ENCODE data around the gene BLMH.
A peak's percentile ranks its signal among the peaks of the same experiment; 100 is the strongest.
"Not testable (repeated sequence)": the region's sequence is repeated elsewhere in the genome, so short reads cannot be mapped to it uniquely, and the experiment has no call there.

BLMH gene

GRCh38 chr17:30208214-30208613 lies 83.5 kb downstream of the BLMH start:
- no peaks in the 10 kb centered on the region for H3K36me3 ChIP-seq (ENCODE audit: insufficient read depth, low read length)
- TF ChIP-seq, protein P1, sequence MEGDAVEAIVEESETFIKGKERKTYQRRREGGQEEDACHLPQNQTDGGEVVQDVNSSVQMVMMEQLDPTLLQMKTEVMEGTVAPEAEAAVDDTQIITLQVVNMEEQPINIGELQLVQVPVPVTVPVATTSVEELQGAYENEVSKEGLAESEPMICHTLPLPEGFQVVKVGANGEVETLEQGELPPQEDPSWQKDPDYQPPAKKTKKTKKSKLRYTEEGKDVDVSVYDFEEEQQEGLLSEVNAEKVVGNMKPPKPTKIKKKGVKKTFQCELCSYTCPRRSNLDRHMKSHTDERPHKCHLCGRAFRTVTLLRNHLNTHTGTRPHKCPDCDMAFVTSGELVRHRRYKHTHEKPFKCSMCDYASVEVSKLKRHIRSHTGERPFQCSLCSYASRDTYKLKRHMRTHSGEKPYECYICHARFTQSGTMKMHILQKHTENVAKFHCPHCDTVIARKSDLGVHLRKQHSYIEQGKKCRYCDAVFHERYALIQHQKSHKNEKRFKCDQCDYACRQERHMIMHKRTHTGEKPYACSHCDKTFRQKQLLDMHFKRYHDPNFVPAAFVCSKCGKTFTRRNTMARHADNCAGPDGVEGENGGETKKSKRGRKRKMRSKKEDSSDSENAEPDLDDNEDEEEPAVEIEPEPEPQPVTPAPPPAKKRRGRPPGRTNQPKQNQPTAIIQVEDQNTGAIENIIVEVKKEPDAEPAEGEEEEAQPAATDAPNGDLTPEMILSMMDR (conservative IDR thresholded peaks at IDR 0.05; ENCODE audit: low read length): no peak
- TF ChIP-seq EZH2phosphoT487 (IDR thresholded peaks at IDR 0.05; ENCODE audit: borderline replicate concordance): no peak
- no peak overlapping the region for H2AFZ ChIP-seq (ENCODE audit: low read length)
- no peaks in the 10 kb centered on the region for H3K9me2 ChIP-seq (replicated peaks; ENCODE audit: low read depth, low read length)
- H3K27me3 ChIP-seq (ENCODE audit: insufficient read depth, low read length, poor library complexity, severe bottlenecking): no peaks in the 10 kb centered on the region
- no peaks in the 10 kb centered on the region for H3K4me1 ChIP-seq (ENCODE audit: insufficient read depth, low read length, poor library complexity, severe bottlenecking)
- no peaks in the 10 kb centered on the region for H3K9me3 ChIP-seq (ENCODE audit: insufficient read depth, low read depth, low read length)
- H3K4me2 ChIP-seq (ENCODE audit: low read depth, low read length, poor library complexity, severe bottlenecking): no peak overlapping the region
- no peaks in the 10 kb centered on the region for H4K20me1 ChIP-seq (ENCODE audit: insufficient read depth, low read length, poor library complexity, severe bottlenecking)
- no peaks in the 10 kb centered on the region for H3K79me2 ChIP-seq (ENCODE audit: insufficient read depth, low read length)
- H3K4me3 ChIP-seq (ENCODE audit: low read length, poor library complexity, severe bottlenecking): no peak overlapping the region
- H3F3A ChIP-seq (ENCODE audit: low read depth): no peaks in the 10 kb centered on the region
- no peak overlapping the region for H3K9ac ChIP-seq (ENCODE audit: low read depth, low read length, poor library complexity, severe bottlenecking)

GRCh38 chr17:30207655-30208054 lies 84.1 kb downstream of the BLMH start:
- H3K4me1 ChIP-seq (ENCODE audit: insufficient read depth, low read length, poor library complexity, severe bottlenecking): no peaks in the 10 kb centered on the region
- H3F3A ChIP-seq (ENCODE audit: low read depth): no peaks in the 10 kb centered on the region
- no peak overlapping the region for H3K9ac ChIP-seq (ENCODE audit: low read depth, low read length, poor library complexity, severe bottlenecking)
- no peak for TF ChIP-seq EZH2phosphoT487 (IDR thresholded peaks at IDR 0.05; ENCODE audit: borderline replicate concordance)
- TF ChIP-seq, protein P1 (conservative IDR thresholded peaks at IDR 0.05; ENCODE audit: low read length): no peak
- H3K36me3 ChIP-seq (ENCODE audit: insufficient read depth, low read length): no peaks in the 10 kb centered on the region
- H2AFZ ChIP-seq (ENCODE audit: low read length): no peak overlapping the region
- H3K79me2 ChIP-seq (ENCODE audit: insufficient read depth, low read length): no peaks in the 10 kb centered on the region
- no peaks in the 10 kb centered on the region for H3K27me3 ChIP-seq (ENCODE audit: insufficient read depth, low read length, poor library complexity, severe bottlenecking)
- no peaks in the 10 kb centered on the region for H3K9me2 ChIP-seq (replicated peaks; ENCODE audit: low read depth, low read length)
- no peaks in the 10 kb centered on the region for H3K9me3 ChIP-seq (ENCODE audit: insufficient read depth, low read depth, low read length)
- H3K4me3 ChIP-seq (ENCODE audit: low read length, poor library complexity, severe bottlenecking): no peak overlapping the region
- no peaks in the 10 kb centered on the region for H4K20me1 ChIP-seq (ENCODE audit: insufficient read depth, low read length, poor library complexity, severe bottlenecking)
- H3K4me2 ChIP-seq (ENCODE audit: low read depth, low read length, poor library complexity, severe bottlenecking): no peak overlapping the region

DNA sequence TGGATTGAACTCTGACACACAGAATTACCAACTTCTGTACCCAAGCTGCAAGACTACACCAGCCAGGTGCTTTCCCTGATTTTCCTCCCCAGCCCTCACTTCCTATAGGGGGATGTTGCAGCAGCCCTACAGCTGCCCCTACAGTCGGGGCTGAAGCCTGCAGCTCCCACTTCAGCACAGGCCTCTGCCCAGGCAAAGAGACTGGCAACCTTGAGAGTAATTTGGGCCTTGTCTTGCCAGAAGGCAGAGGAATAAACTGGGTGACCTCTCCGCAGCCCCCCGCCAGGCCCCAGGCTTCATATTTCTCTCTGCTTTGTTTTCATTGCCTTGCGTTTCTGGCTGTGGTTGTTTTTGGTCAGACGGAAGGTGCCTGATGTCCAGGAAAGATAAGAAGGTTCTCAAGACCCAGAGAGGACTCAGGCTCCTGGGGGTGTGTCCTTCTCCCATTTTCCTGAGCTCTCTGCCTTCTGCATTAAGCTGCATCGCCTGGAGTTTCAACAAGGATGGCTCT lies 88.2 kb downstream of the BLMH start:
- Histone ChIP-seq H3F3A (ENCODE audit: low read depth) (no peaks in the 10 kb centered on the region), H3K4me3 (ENCODE audit: low read length, poor library complexity, severe bottlenecking) (no peak overlapping the region), H3K79me2 (ENCODE audit: insufficient read depth, low read length) (no peaks in the 10 kb centered on the region), H3K9me2 (replicated peaks; ENCODE audit: low read depth, low read length) (no peaks in the 10 kb centered on the region), H4K20me1 (ENCODE audit: insufficient read depth, low read length, poor library complexity, severe bottlenecking) (no peaks in the 10 kb centered on the region), H3K27me3 (ENCODE audit: insufficient read depth, low read length, poor library complexity, severe bottlenecking) (no peaks in the 10 kb centered on the region), H3K9ac (ENCODE audit: low read depth, low read length, poor library complexity, severe bottlenecking) (no peak overlapping the region), H3K9me3 (ENCODE audit: insufficient read depth, low read depth, low read length) (no peaks in the 10 kb centered on the region), H3K4me2 (ENCODE audit: low read depth, low read length, poor library complexity, severe bottlenecking) (no peak overlapping the region), H3K4me1 (ENCODE audit: insufficient read depth, low read length, poor library complexity, severe bottlenecking) (no peaks in the 10 kb centered on the region), H3K36me3 (ENCODE audit: insufficient read depth, low read length) (no peaks in the 10 kb centered on the region), H2AFZ (ENCODE audit: low read length) (no peak overlapping the region)
- TF ChIP-seq EZH2phosphoT487 (IDR thresholded peaks at IDR 0.05; ENCODE audit: borderline replicate concordance): no peak
- TF ChIP-seq, protein P1 (conservative IDR thresholded peaks at IDR 0.05; ENCODE audit: low read length): peak; percentile 33

DNA sequence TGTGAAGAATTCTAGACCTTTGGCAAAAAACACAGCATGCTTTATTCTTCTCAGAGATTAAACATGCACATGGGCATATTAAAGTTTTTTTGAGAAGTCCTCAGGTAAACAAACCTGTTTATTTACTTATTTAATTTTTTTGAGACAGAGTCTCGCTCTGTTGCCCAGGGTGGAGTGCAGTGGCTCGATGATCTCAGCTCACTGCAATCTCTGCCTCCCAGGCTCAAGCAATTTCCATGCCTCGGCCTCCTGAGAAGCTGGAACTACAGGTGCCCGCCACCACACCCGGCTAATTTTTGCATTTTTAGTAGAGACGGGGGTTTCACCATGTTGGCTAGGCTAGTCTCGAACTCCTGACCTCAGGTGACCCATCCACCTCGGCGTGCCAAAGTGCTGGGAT lies 91.1 kb downstream of the BLMH start:
- not testable (repeated sequence) for H3K9me2 ChIP-seq (replicated peaks; ENCODE audit: low read depth, low read length); H3K4me1 ChIP-seq (ENCODE audit: insufficient read depth, low read length, poor library complexity, severe bottlenecking); H3F3A ChIP-seq (ENCODE audit: low read depth); H3K27me3 ChIP-seq (ENCODE audit: insufficient read depth, low read length, poor library complexity, severe bottlenecking); H3K4me2 ChIP-seq (ENCODE audit: low read depth, low read length, poor library complexity, severe bottlenecking); H3K79me2 ChIP-seq (ENCODE audit: insufficient read depth, low read length); H3K9me3 ChIP-seq (ENCODE audit: insufficient read depth, low read depth, low read length); H3K9ac ChIP-seq (ENCODE audit: low read depth, low read length, poor library complexity, severe bottlenecking); H4K20me1 ChIP-seq (ENCODE audit: insufficient read depth, low read length, poor library complexity, severe bottlenecking); H3K36me3 ChIP-seq (ENCODE audit: insufficient read depth, low read length); H3K4me3 ChIP-seq (ENCODE audit: low read length, poor library complexity, severe bottlenecking); H2AFZ ChIP-seq (ENCODE audit: low read length)
